IMR-90 (cell line): ENCODE results near the gene IGFBP7. TPM values are rescaled to one million over a fixed set of nuclear protein-coding genes. Genes with fewer than 3 reads are reported as not detected.
A peak's percentile ranks its signal among the peaks of the same experiment; 100 is the strongest.

ENCODE experiments used
- ATAC-seq: fragments of 200-7000 bp; cut with Tn5 transposase; 2 replicates; pipeline ENCODE4 v1.9.1; 2020; ENCODE audit warnings: low read depth, mild to moderate bottlenecking, moderate library complexity
- BruUV-seq: library from RNA; stranded (reverse); fragments of 400-500 nt; replicated peaks from 2 replicates; lab custom pipeline; 2021; lab: Mats Ljungman, UMichigan
- CTCF ChIA-PET: fragments of 300-600 bp; formaldehyde crosslinking; extraction: SDS; loops from one replicate; lab custom pipeline; 2021; ENCODE audit warnings: antibody characterized with exemption; lab: Yijun Ruan, JAX
- POLR2A ChIA-PET: fragments of 300-600 bp; sonication (Branson Sonifier 250); formaldehyde crosslinking; loops from one replicate; lab custom pipeline; 2022; ENCODE audit warnings: antibody characterized with exemption; ENCODE audit not compliant: unreplicated experiment; lab: Charles Lee
- DNase-seq: peaks from one replicate; pipeline ENCODE4 v3.0.0; 2013
- H2AFZ ChIP-seq: replicated peaks from 2 replicates; pipeline ENCODE3; 2013; ENCODE audit warnings: low read length, mild to moderate bottlenecking; ENCODE audit not compliant: poor library complexity
- H2AK5ac ChIP-seq: 2 replicates; pipeline ENCODE4 v1.6.1; 2013; ENCODE audit warnings: low read depth, low read length, inconsistent platforms
- H2AK9ac ChIP-seq: replicated peaks from 2 replicates; pipeline ENCODE3; 2013; ENCODE audit warnings: mild to moderate bottlenecking, low read depth, low read length, moderate library complexity; ENCODE audit not compliant: poor library complexity
- H2BK120ac ChIP-seq: 2 replicates; pipeline ENCODE4 v1.6.1; 2013; ENCODE audit warnings: low read depth, low read length, inconsistent platforms
- H2BK15ac ChIP-seq: 3 replicates; pipeline ENCODE4 v1.6.1; 2013; ENCODE audit warnings: low read depth, low read length, inconsistent platforms
- H2BK20ac ChIP-seq: 2 replicates; pipeline ENCODE4 v1.6.1; 2013; ENCODE audit warnings: low read depth, mild to moderate bottlenecking, inconsistent platforms, low read length, moderate library complexity
- H2BK5ac ChIP-seq: 2 replicates; pipeline ENCODE4 v1.6.1; 2013; ENCODE audit warnings: mild to moderate bottlenecking, low read depth, low read length, inconsistent platforms; ENCODE audit not compliant: poor library complexity, severe bottlenecking
- H3K14ac ChIP-seq: replicated peaks from 2 replicates; pipeline ENCODE4 v1.6.1; 2013; ENCODE audit warnings: low read depth, low read length, inconsistent platforms
- H3K18ac ChIP-seq: 2 replicates; pipeline ENCODE4 v1.6.1; 2013; ENCODE audit warnings: low read depth, low read length, control low read depth
- H3K23ac ChIP-seq: 2 replicates; pipeline ENCODE4 v1.6.1; 2013; ENCODE audit warnings: low read depth, low read length, inconsistent platforms
- H3K27ac ChIP-seq: 2 replicates; pipeline ENCODE4 v1.5.1; 2013; ENCODE audit warnings: mild to moderate bottlenecking, control low read depth, low read length; ENCODE audit not compliant: insufficient read depth
- H3K27me3 ChIP-seq: 2 replicates; pipeline ENCODE4 v1.6.1; 2013; ENCODE audit warnings: low read length; ENCODE audit not compliant: control insufficient read depth, insufficient read depth
- H3K36me3 ChIP-seq: 2 replicates; pipeline ENCODE4 v1.6.1; 2013; ENCODE audit warnings: low read length, mixed read lengths; ENCODE audit not compliant: control insufficient read depth, insufficient read depth
- H3K4ac ChIP-seq: 2 replicates; pipeline ENCODE4 v1.6.1; 2013; ENCODE audit warnings: low read depth, low read length, inconsistent platforms
- H3K4me1 ChIP-seq: 2 replicates; pipeline ENCODE4 v1.6.1; 2013; ENCODE audit warnings: low read length, mixed read lengths; ENCODE audit not compliant: control insufficient read depth, insufficient read depth
- H3K4me2 ChIP-seq: 2 replicates; pipeline ENCODE4 v1.6.1; 2013; ENCODE audit warnings: low read depth, mild to moderate bottlenecking, control low read depth, low read length, moderate library complexity
- H3K4me3 ChIP-seq: 2 replicates; pipeline ENCODE4 v1.5.1; 2013; ENCODE audit warnings: low read depth, mild to moderate bottlenecking, control low read depth, low read length, moderate library complexity; ENCODE audit not compliant: insufficient read depth
- H3K56ac ChIP-seq: 2 replicates; pipeline ENCODE4 v1.6.1; 2013; ENCODE audit warnings: low read length, inconsistent platforms; ENCODE audit not compliant: insufficient read depth; ENCODE audit errors: extremely low read depth
- H3K79me1 ChIP-seq, 2 experiments: 2 replicates each; pipeline ENCODE4 v1.6.1; 2013; ENCODE audit warnings: low read length in 2 of 2, inconsistent platforms in 1 of 2, low read depth in 1 of 2
- H3K9ac ChIP-seq: 2 replicates; pipeline ENCODE4 v1.6.1; 2013; ENCODE audit warnings: low read depth, low read length, control low read depth
- H3K9me1 ChIP-seq: 2 replicates; pipeline ENCODE4 v1.6.1; 2013; ENCODE audit warnings: low read length, inconsistent platforms; ENCODE audit not compliant: insufficient read depth
- H3K9me3 ChIP-seq: 2 replicates; pipeline ENCODE4 v1.6.1; 2013; ENCODE audit warnings: low read length; ENCODE audit not compliant: control insufficient read depth, insufficient read depth
- H4K20me1 ChIP-seq: 2 replicates; pipeline ENCODE4 v1.6.1; 2013; ENCODE audit warnings: low read length, inconsistent platforms; ENCODE audit not compliant: insufficient read depth
- H4K5ac ChIP-seq: 2 replicates; pipeline ENCODE4 v1.6.1; 2013; ENCODE audit warnings: mild to moderate bottlenecking, low read depth, low read length, control low read depth
- H4K8ac ChIP-seq, 2 experiments: 2 replicates each; pipeline ENCODE4 v1.6.1; 2013; ENCODE audit warnings: low read depth in 2 of 2, low read length in 2 of 2, control low read depth in 1 of 2, inconsistent platforms in 1 of 2
- H4K91ac ChIP-seq: 2 replicates; pipeline ENCODE4 v1.6.1; 2013; ENCODE audit warnings: low read depth, low read length, inconsistent platforms; ENCODE audit not compliant: insufficient read depth
- CEBPB ChIP-seq: IDR thresholded peaks from 2 replicates; pipeline ENCODE4 v1.6.1; 2012; ENCODE audit warnings: low read depth, low read length, improper control_type of control experiment
- CHD1 ChIP-seq: IDR thresholded peaks from 2 replicates; pipeline ENCODE4 v1.6.1; 2012; ENCODE audit warnings: low read depth, low read length, improper control_type of control experiment
- FOS ChIP-seq: fragments of 150-350 bp; IDR thresholded peaks from 2 replicates; pipeline ENCODE4 v1.6.1; 2016; ENCODE audit warnings: low read depth, low read length
- MAFK ChIP-seq: IDR thresholded peaks from 2 replicates; pipeline ENCODE4 v1.6.1; 2012; ENCODE audit warnings: low read depth, low read length, improper control_type of control experiment
- MAZ ChIP-seq: IDR thresholded peaks from 2 replicates; pipeline ENCODE4 v1.6.1; 2012; ENCODE audit warnings: low read depth, mild to moderate bottlenecking, low read length, improper control_type of control experiment, moderate library complexity, borderline replicate concordance
- MXI1 ChIP-seq: IDR thresholded peaks from 2 replicates; pipeline ENCODE4 v1.6.1; 2012; ENCODE audit warnings: low read depth, mild to moderate bottlenecking, low read length, moderate library complexity, borderline replicate concordance
- NFE2L2 ChIP-seq: fragments of 150-350 bp; IDR thresholded peaks from 2 replicates; pipeline ENCODE4 v1.6.1; 2016; ENCODE audit warnings: low read depth, mild to moderate bottlenecking, low read length
- POLR2A ChIP-seq: IDR thresholded peaks from 2 replicates; pipeline ENCODE4 v1.6.1; 2012; ENCODE audit warnings: mild to moderate bottlenecking, low read depth, low read length
- RAD21 ChIP-seq: IDR thresholded peaks from 2 replicates; pipeline ENCODE4 v1.6.1; 2012; ENCODE audit warnings: low read length, improper control_type of control experiment
- RCOR1 ChIP-seq: IDR thresholded peaks from 2 replicates; pipeline ENCODE4 v1.6.1; 2012; ENCODE audit warnings: mild to moderate bottlenecking, low read length, improper control_type of control experiment; ENCODE audit not compliant: insufficient replicate concordance
- RFX5 ChIP-seq: IDR thresholded peaks from 2 replicates; pipeline ENCODE4 v1.8.0; 2012; ENCODE audit warnings: low read depth, mild to moderate bottlenecking, low read length, moderate library complexity
- SMC3 ChIP-seq: fragments of 150-350 bp; IDR thresholded peaks from 2 replicates; pipeline ENCODE4 v1.6.1; 2016; ENCODE audit warnings: low read depth, mild to moderate bottlenecking, antibody characterized with exemption, low read length, moderate library complexity
- WGBS, 2 experiments: methylation state at CpG; one replicate each; pipeline versions ENCODE4 v1.1.5 to v1.1.7; 2013; ENCODE audit warnings: missing lambda C conversion rate in 2 of 2; ENCODE audit not compliant: insufficient read length in 1 of 2; ENCODE audit errors: extremely low coverage in 2 of 2; 5-methylcytosine and 5-hydroxymethylcytosine counted together
- dilution Hi-C: fragments of 300-500 bp; cut with HindIII; formaldehyde crosslinking; loops from one replicate; pipeline ENCODE4 v1.14.3; 2018; ENCODE audit warnings: low sequenced_read_pairs; ENCODE audit not compliant: unreplicated experiment
- in situ Hi-C: fragments of 300-500 bp; cut with MboI; formaldehyde crosslinking; loops from 3 replicates; pipeline ENCODE4 v1.14.3; 2019; ENCODE audit warnings: low sequenced_read_pairs, inconsistent platforms, mixed read lengths
- intact Hi-C: fragments of 100-400 bp; cut with micrococcal nuclease; formaldehyde crosslinking; loops from 2 replicates; pipeline ENCODE4 v1.10.0; 2022
- polyA plus RNA-seq, 3 experiments: library from polyadenylated mRNA; depleted of rRNA; stranded (reverse); fragments of >200 nt; gene quantifications; 2 replicates each; pipeline ENCODE4 v1.2.3, GENCODE V29; 2012; ENCODE audit warnings: low replicate concordance in 1 of 3
- total RNA-seq: library from RNA; depleted of rRNA; stranded (reverse); fragments of >200 nt; gene quantifications from 2 replicates; pipeline ENCODE4 v1.2.3, GENCODE V29; 2012
- TF ChIP-seq, protein P1 (sequence below): fragments of 150-350 bp; IDR thresholded peaks from 2 replicates; pipeline ENCODE4 v1.6.1; 2017; ENCODE audit warnings: mild to moderate bottlenecking, antibody characterized with exemption, low read length, low read depth
- TF ChIP-seq, protein P2 (sequence below): conservative IDR thresholded peaks from 2 replicates; pipeline ENCODE4 v1.5.1; 2012; ENCODE audit warnings: mild to moderate bottlenecking, low read depth, low read length, improper control_type of control experiment
- TF ChIP-seq, protein P3 (sequence below): fragments of 150-350 bp; IDR thresholded peaks from 2 replicates; pipeline ENCODE4 v1.6.1; 2016; ENCODE audit warnings: low read depth, mild to moderate bottlenecking, low read length, moderate library complexity, borderline replicate concordance

IGFBP7 gene
- total and polyA plus RNA-seq, 2 of the 4 experiments (the other 2 are of a cell fraction): 33.2 to 267 TPM

DNA sequence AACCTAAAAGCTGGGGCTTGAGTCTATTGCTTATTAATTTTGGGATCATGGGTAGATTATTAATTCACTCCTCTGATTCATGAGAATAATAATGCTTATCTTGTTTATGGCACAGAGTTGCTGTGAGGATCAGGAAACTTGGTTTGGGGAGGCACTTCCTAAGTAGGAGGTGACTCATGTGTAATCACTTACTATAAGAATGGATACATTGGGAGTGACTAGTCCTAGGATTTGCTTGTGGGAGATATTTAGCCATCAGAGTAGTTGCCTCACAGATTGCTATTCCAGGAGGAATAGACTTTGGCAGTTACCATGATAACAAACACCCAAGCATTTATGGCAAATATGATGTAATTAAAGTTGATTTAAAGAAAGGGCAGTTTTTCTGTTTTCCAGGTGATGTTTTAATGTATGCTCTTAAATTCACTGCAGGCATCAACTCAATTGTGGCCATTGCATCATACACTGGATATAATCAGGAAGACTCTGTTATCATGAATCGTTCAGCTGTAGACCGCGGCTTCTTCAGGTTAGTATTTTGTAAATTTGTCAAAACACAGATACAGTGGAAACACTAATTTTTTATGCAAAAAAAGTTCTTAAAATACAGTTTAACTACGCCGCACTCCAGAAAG lies 89.6 kb downstream of the IGFBP7 start:
- Histone ChIP-seq H3K4me2 (no peak overlapping the region; the same call in 1 of the 2 replicates), H3K79me1 (peaks cover 13 to 33% of the 10 kb centered on the region in 2 experiments), H3K9me3 (no peaks in the 10 kb centered on the region), H3K9me1 (peaks cover 2% of the 10 kb centered on the region; the same call in 1 of the 2 replicates), H3K4ac (no peak overlapping the region), H4K5ac (no peak overlapping the region), H4K8ac (0 out of 4 replicates have a peak overlapping the region, but pooled peaks of 1 of the 2 experiments have one; percentile 2), H2AFZ (no peak overlapping the region), H3K56ac (no peak overlapping the region), H2BK20ac (no peak overlapping the region; the same call in 1 of the 2 replicates), H4K91ac (no peak overlapping the region), H3K27me3 (no peaks in the 10 kb centered on the region), H2BK15ac (no peak overlapping the region), H2BK5ac (peak overlapping the region; percentile 28), H3K27ac (no peak overlapping the region), H3K4me3 (no peak overlapping the region), H2AK5ac (no peak overlapping the region), H4K20me1 (peaks cover 3% of the 10 kb centered on the region; the same call in 1 of the 2 replicates), H3K14ac (no peak overlapping the region), H3K23ac (no peak overlapping the region), H3K9ac (no peak overlapping the region), H3K4me1 (peaks cover 8% of the 10 kb centered on the region), H3K18ac (no peak overlapping the region), H3K36me3 (peaks cover 33% of the 10 kb centered on the region), H2BK120ac (no peak overlapping the region), H2AK9ac (no peak overlapping the region)
- ChIA-PET CTCF (no interaction called here), POLR2A (no interaction called here)
- DNase-seq (peak; percentile 94), ATAC-seq (peak; percentile 69)
- dilution Hi-C loops: no loop called here
- no TSS peak for BruUV-seq
- in situ Hi-C loops: no loop called here
- intact Hi-C loops: loop anchor here (5.0 kb wide), 1 partner anchor 87 kb away; no protein-coding TSS in a partner anchor
- WGBS, 2 experiments: no CpG with 5 or more reads among the region's 5 CpGs
- TF ChIP-seq RAD21 (no peak), RCOR1 (no peak), FOS (peak; percentile 83), NFE2L2 (no peak), POLR2A (no peak), CEBPB (peak; percentile 89), MAFK (peak; percentile 27; the same call in 1 of the 2 replicates), MAZ (no peak), MXI1 (no peak), SMC3 (no peak), CHD1 (no peak), RFX5 (no peak)
- TF ChIP-seq, protein P1, sequence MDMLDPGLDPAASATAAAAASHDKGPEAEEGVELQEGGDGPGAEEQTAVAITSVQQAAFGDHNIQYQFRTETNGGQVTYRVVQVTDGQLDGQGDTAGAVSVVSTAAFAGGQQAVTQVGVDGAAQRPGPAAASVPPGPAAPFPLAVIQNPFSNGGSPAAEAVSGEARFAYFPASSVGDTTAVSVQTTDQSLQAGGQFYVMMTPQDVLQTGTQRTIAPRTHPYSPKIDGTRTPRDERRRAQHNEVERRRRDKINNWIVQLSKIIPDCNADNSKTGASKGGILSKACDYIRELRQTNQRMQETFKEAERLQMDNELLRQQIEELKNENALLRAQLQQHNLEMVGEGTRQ: no peak
- TF ChIP-seq, protein P2, sequence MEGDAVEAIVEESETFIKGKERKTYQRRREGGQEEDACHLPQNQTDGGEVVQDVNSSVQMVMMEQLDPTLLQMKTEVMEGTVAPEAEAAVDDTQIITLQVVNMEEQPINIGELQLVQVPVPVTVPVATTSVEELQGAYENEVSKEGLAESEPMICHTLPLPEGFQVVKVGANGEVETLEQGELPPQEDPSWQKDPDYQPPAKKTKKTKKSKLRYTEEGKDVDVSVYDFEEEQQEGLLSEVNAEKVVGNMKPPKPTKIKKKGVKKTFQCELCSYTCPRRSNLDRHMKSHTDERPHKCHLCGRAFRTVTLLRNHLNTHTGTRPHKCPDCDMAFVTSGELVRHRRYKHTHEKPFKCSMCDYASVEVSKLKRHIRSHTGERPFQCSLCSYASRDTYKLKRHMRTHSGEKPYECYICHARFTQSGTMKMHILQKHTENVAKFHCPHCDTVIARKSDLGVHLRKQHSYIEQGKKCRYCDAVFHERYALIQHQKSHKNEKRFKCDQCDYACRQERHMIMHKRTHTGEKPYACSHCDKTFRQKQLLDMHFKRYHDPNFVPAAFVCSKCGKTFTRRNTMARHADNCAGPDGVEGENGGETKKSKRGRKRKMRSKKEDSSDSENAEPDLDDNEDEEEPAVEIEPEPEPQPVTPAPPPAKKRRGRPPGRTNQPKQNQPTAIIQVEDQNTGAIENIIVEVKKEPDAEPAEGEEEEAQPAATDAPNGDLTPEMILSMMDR: no peak
- TF ChIP-seq, protein P3, sequence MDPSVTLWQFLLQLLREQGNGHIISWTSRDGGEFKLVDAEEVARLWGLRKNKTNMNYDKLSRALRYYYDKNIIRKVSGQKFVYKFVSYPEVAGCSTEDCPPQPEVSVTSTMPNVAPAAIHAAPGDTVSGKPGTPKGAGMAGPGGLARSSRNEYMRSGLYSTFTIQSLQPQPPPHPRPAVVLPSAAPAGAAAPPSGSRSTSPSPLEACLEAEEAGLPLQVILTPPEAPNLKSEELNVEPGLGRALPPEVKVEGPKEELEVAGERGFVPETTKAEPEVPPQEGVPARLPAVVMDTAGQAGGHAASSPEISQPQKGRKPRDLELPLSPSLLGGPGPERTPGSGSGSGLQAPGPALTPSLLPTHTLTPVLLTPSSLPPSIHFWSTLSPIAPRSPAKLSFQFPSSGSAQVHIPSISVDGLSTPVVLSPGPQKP: no peak
